ENCODE data around the gene EEF1AKMT3.

DNA sequence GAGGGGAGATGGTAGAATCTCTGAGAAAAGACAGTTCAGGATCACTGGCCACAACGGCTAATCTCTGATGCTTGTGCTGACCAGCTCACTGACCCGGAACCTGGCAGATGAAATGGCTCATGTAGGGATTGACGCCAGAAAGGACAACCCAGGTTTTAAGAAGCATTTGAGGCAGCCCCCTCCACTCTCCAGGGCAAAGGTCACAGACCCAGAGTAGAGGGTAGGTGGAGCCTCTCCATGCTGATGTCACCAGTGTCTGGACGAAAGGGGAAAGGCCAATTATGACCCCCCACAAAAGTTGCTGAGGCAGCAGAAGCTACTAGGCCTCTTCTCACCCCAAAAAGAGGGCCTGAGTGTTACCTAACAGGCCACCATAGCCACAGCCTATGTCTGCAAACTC lies 1.7 kb upstream of the EEF1AKMT3 start:
- TF ChIP-seq, protein P1, sequence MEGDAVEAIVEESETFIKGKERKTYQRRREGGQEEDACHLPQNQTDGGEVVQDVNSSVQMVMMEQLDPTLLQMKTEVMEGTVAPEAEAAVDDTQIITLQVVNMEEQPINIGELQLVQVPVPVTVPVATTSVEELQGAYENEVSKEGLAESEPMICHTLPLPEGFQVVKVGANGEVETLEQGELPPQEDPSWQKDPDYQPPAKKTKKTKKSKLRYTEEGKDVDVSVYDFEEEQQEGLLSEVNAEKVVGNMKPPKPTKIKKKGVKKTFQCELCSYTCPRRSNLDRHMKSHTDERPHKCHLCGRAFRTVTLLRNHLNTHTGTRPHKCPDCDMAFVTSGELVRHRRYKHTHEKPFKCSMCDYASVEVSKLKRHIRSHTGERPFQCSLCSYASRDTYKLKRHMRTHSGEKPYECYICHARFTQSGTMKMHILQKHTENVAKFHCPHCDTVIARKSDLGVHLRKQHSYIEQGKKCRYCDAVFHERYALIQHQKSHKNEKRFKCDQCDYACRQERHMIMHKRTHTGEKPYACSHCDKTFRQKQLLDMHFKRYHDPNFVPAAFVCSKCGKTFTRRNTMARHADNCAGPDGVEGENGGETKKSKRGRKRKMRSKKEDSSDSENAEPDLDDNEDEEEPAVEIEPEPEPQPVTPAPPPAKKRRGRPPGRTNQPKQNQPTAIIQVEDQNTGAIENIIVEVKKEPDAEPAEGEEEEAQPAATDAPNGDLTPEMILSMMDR (conservative IDR thresholded peaks at IDR 0.05), result no peak
- TF ChIP-seq ZFX (IDR thresholded peaks at IDR 0.05), result no peak
